OCI-LY1 (cell line): Measurements from ENCODE around the gene TMEM18.

Experiments used
- H2AFZ ChIP-seq: fragments of 200-600 bp; sonication (generic), shearing (Covaris generic); 2 replicates; pipeline ENCODE4 v1.6.0; 2014; ENCODE audit warnings: antibody characterized with exemption, mild to moderate bottlenecking, low read length
- H3F3A ChIP-seq: fragments of 200-600 bp; sonication (generic), shearing (Covaris generic); 2 replicates; pipeline ENCODE4 v1.6.0; 2014; ENCODE audit warnings: mild to moderate bottlenecking, antibody characterized with exemption, low read length, moderate library complexity; ENCODE audit not compliant: insufficient read depth
- H3K27ac ChIP-seq: fragments of 200-600 bp; sonication (generic); 2 replicates; pipeline ENCODE4 v1.5.1; 2014; ENCODE audit warnings: low read length, mixed run types, mild to moderate bottlenecking, low read depth; ENCODE audit not compliant: poor library complexity, severe bottlenecking
- H3K27me3 ChIP-seq: fragments of 200-600 bp; sonication (generic); 2 replicates; pipeline ENCODE4 v1.6.0; 2014; ENCODE audit warnings: antibody characterized with exemption, mild to moderate bottlenecking, low read length, moderate library complexity; ENCODE audit not compliant: insufficient read depth
- H3K36me3 ChIP-seq: fragments of 200-600 bp; sonication (generic); 2 replicates; pipeline ENCODE4 v1.6.1; 2014; ENCODE audit warnings: mild to moderate bottlenecking, antibody characterized with exemption, low read length, moderate library complexity, mixed read lengths; ENCODE audit not compliant: insufficient read depth
- H3K4me1 ChIP-seq: fragments of 200-600 bp; sonication (generic); 2 replicates; pipeline ENCODE4 v1.5.1; 2014; ENCODE audit warnings: mild to moderate bottlenecking, low read length, moderate library complexity; ENCODE audit not compliant: insufficient read depth, severe bottlenecking
- H3K4me2 ChIP-seq: fragments of 200-600 bp; sonication (generic), shearing (Covaris generic); 2 replicates; pipeline ENCODE4 v1.6.1; 2014; ENCODE audit warnings: low read length
- H3K4me3 ChIP-seq: fragments of 200-600 bp; sonication (generic); 2 replicates; pipeline ENCODE4 v1.5.1; 2014; ENCODE audit warnings: low read length, low read depth, mild to moderate bottlenecking, mixed read lengths; ENCODE audit not compliant: poor library complexity, severe bottlenecking
- H3K79me2 ChIP-seq: fragments of 200-600 bp; shearing (Covaris generic); 2 replicates; pipeline ENCODE4 v1.6.1; 2016; ENCODE audit warnings: mixed run types, low read length, mixed read lengths; ENCODE audit not compliant: insufficient read depth
- H3K9ac ChIP-seq: fragments of 200-600 bp; sonication (generic), shearing (Covaris generic); 2 replicates; pipeline ENCODE4 v1.6.1; 2014; ENCODE audit warnings: mild to moderate bottlenecking, low read length, mixed read lengths
- H3K9me2 ChIP-seq: fragments of 200-600 bp; sonication (generic), shearing (Covaris generic); 2 replicates; pipeline ENCODE4 v1.6.1; 2014; ENCODE audit warnings: low read depth, mild to moderate bottlenecking, low read length, mixed read lengths
- H3K9me3 ChIP-seq: fragments of 200-600 bp; shearing (Covaris generic); 2 replicates; pipeline ENCODE4 v1.6.1; 2014; ENCODE audit warnings: low read length, mixed read lengths
- H4K20me1 ChIP-seq: fragments of 200-600 bp; sonication (generic), shearing (Covaris generic); 2 replicates; pipeline ENCODE4 v1.6.0; 2016; ENCODE audit warnings: mild to moderate bottlenecking, low read length; ENCODE audit not compliant: insufficient read depth
- EZH2 ChIP-seq: fragments of 200-600 bp; sonication (generic), shearing (Covaris generic); IDR thresholded peaks from 2 replicates; pipeline ENCODE4 v1.8.0; 2017; ENCODE audit warnings: borderline replicate concordance, mixed run types, mild to moderate bottlenecking, antibody characterized with exemption, low read length, moderate library complexity, mixed read lengths
- TF ChIP-seq, protein P1 (sequence below): fragments of 200-600 bp; sonication (generic), shearing (Covaris generic); IDR thresholded peaks from 2 replicates; pipeline ENCODE4 v1.5.1; 2017; ENCODE audit warnings: mild to moderate bottlenecking, antibody characterized with exemption, low read length, moderate library complexity, mixed read lengths

TMEM18 gene

DNA sequence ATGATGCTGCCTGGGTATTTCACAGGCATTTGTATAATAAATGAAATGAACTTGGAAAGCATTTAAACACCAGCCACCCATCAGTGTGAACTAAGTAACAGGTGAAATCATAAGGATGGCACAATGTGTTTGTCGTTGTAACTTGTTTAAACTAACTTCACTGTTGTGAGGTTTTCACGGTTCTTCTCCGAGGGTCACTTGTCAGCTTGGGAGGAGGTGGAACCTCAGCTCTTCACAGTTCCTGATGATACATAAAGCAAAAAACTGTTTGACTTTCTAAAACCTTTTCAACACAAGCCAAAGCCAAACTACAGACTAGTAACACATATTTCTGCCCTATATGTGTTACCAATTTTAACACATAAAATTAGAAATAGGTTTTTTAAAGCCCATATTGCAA, 13.1 kb downstream of the TMEM18 start:
- H4K20me1 ChIP-seq, result no peaks in the 10 kb centered on the region

DNA sequence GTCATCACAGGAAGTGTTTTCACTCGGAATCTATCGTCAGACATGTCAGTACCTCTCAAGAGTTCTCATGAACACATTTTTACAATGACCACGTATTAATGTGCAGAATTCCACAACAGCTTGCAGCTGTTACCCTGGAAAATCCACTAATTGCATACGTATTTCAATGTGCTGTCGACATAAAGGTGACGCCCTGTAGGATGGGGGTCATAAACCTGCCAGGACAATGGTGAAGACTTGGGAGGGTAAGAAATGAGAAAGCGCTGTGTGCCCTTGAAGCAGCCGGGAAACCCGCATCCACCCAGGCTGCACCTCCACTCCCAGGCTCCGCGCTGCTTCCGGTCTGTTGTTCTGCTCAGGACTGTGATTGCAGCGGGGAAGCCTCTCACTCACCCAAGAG, 14.0 kb downstream of the TMEM18 start:
- Histone ChIP-seq H3K4me1 (no peaks in the 10 kb centered on the region), H3K9me2 (no peaks in the 10 kb centered on the region), H3K4me2 (no peak overlapping the region), H3K9me3 (peaks cover 19% of the 10 kb centered on the region), H4K20me1 (no peaks in the 10 kb centered on the region), H2AFZ (no peak overlapping the region), H3K27ac (no peak overlapping the region), H3F3A (no peaks in the 10 kb centered on the region), H3K79me2 (no peaks in the 10 kb centered on the region), H3K27me3 (no peaks in the 10 kb centered on the region), H3K4me3 (no peak overlapping the region), H3K36me3 (peaks cover 51% of the 10 kb centered on the region), H3K9ac (no peak overlapping the region)
- TF ChIP-seq, protein P1, sequence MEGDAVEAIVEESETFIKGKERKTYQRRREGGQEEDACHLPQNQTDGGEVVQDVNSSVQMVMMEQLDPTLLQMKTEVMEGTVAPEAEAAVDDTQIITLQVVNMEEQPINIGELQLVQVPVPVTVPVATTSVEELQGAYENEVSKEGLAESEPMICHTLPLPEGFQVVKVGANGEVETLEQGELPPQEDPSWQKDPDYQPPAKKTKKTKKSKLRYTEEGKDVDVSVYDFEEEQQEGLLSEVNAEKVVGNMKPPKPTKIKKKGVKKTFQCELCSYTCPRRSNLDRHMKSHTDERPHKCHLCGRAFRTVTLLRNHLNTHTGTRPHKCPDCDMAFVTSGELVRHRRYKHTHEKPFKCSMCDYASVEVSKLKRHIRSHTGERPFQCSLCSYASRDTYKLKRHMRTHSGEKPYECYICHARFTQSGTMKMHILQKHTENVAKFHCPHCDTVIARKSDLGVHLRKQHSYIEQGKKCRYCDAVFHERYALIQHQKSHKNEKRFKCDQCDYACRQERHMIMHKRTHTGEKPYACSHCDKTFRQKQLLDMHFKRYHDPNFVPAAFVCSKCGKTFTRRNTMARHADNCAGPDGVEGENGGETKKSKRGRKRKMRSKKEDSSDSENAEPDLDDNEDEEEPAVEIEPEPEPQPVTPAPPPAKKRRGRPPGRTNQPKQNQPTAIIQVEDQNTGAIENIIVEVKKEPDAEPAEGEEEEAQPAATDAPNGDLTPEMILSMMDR, result no peak
- no peak for TF ChIP-seq EZH2

More for the DNA sequence above, 13.1 kb downstream of the TMEM18 start:
- H3K9me2 ChIP-seq, result no peaks in the 10 kb centered on the region
- H3K4me2 ChIP-seq, result no peak overlapping the region
- no peak overlapping the region for H3K4me3 ChIP-seq
- no peaks in the 10 kb centered on the region for H3K79me2 ChIP-seq
- H3F3A ChIP-seq, result no peaks in the 10 kb centered on the region
- H3K36me3 ChIP-seq, result peaks cover 60% of the 10 kb centered on the region
- H3K4me1 ChIP-seq, result no peaks in the 10 kb centered on the region
- H3K9me3 ChIP-seq, result peaks cover 19% of the 10 kb centered on the region
- H3K27ac ChIP-seq, result no peak overlapping the region
- H2AFZ ChIP-seq, result no peak overlapping the region
- no peak overlapping the region for H3K9ac ChIP-seq
- H3K27me3 ChIP-seq, result no peaks in the 10 kb centered on the region
- no peak for TF ChIP-seq EZH2
- TF ChIP-seq, protein P1, result no peak

DNA sequence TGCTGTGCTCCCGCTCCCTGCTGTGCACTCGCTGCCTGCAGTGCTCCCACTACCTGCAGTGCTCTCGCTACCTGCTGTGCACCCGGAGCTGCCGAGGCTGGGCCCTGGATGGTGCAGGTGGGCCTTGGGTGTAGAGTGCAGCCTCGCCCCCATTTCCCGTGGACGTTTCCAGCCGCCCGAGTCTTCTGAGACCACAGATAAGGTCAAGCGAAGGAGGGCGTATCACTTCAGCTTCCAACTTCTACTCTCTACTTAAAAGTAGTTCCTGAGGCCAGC, 15.9 kb downstream of the TMEM18 start:
- H3K9me2 ChIP-seq, result no peaks in the 10 kb centered on the region
- TF ChIP-seq, protein P1, result no peak
- TF ChIP-seq EZH2, result no peak
- H3K27ac ChIP-seq, result no peak overlapping the region
- H3K4me3 ChIP-seq, result no peak overlapping the region
- H3K4me2 ChIP-seq, result no peak overlapping the region
- H3K9ac ChIP-seq, result no peak overlapping the region
- no peaks in the 10 kb centered on the region for H4K20me1 ChIP-seq
- no peaks in the 10 kb centered on the region for H3K79me2 ChIP-seq
- no peaks in the 10 kb centered on the region for H3K4me1 ChIP-seq
- peaks cover 32% of the 10 kb centered on the region for H3K36me3 ChIP-seq
- H2AFZ ChIP-seq, result no peak overlapping the region
- peaks cover 10% of the 10 kb centered on the region for H3K9me3 ChIP-seq
- no peaks in the 10 kb centered on the region for H3K27me3 ChIP-seq
- no peaks in the 10 kb centered on the region for H3F3A ChIP-seq
